ENCODE results near the gene CLIP2.
"Not testable (repeated sequence)": the region's sequence is repeated elsewhere in the genome, so short reads cannot be mapped to it uniquely, and the experiment has no call there.

CLIP2 gene

GRCh38 chr7:74300926-74301325 lies 11.7 kb downstream of the CLIP2 start:
- no peak for DNase-seq

- DNase-seq = no peak
These were observed 13.6 kb downstream of the CLIP2 start for GRCh38 chr7:74302745-74303221.

GRCh38 chr7:74304550-74304949 lies 15.3 kb downstream of the CLIP2 start:
- DNase-seq = no peak

GRCh38 chr7:74306004-74306729 lies 17.0 kb downstream of the CLIP2 start:
- DNase-seq = no peak

- no peak for DNase-seq
These were observed 17.7 kb downstream of the CLIP2 start for GRCh38 chr7:74306730-74307469.

- DNase-seq = no peak
These were observed 18.7 kb downstream of the CLIP2 start for GRCh38 chr7:74307738-74308505.

GRCh38 chr7:74309181-74309580 lies 20.0 kb downstream of the CLIP2 start:
- no peak for DNase-seq

GRCh38 chr7:74311305-74311744 lies 22.1 kb downstream of the CLIP2 start:
- no peak for DNase-seq

- no peak for DNase-seq
These were observed 23.3 kb downstream of the CLIP2 start for GRCh38 chr7:74312418-74313028.

- not testable (repeated sequence) for DNase-seq
These were observed 26.7 kb downstream of the CLIP2 start for GRCh38 chr7:74315891-74316290.

GRCh38 chr7:74317146-74317782 lies 28.1 kb downstream of the CLIP2 start:
- DNase-seq = no peak

- DNase-seq = no peak
These were observed 28.8 kb downstream of the CLIP2 start for GRCh38 chr7:74318043-74318442.

GRCh38 chr7:74320645-74321221 lies 31.5 kb downstream of the CLIP2 start:
- DNase-seq = no peak

GRCh38 chr7:74322892-74323291 lies 33.7 kb downstream of the CLIP2 start:
- DNase-seq = not testable (repeated sequence)

- no peak for DNase-seq
These were observed 35.5 kb downstream of the CLIP2 start for GRCh38 chr7:74324531-74325209.

GRCh38 chr7:74325210-74325565 lies 36.0 kb downstream of the CLIP2 start:
- DNase-seq = no peak

GRCh38 chr7:74329225-74329624 lies 40.0 kb downstream of the CLIP2 start:
- no peak for DNase-seq

- DNase-seq = no peak
These were observed 43.4 kb downstream of the CLIP2 start for GRCh38 chr7:74332373-74333176.

- DNase-seq = no peak
These were observed 44.8 kb downstream of the CLIP2 start for GRCh38 chr7:74334030-74334429.

- no peak for DNase-seq
These were observed 48.7 kb downstream of the CLIP2 start for GRCh38 chr7:74337926-74338325.

Data from NCI-H1417 treated with DMSO at 0.1 percent for 48 hours (cell line).